Activated T-cell treated with anti-CD3 and anti-CD28 coated beads, Interleukin-2, amount 50 U/mL, for 48 hours (primary cell): ENCODE measurements around the gene GPR158.
"Not testable (repeated sequence)": the region's sequence is repeated elsewhere in the genome, so short reads cannot be mapped to it uniquely, and the experiment has no call there.

Source experiments
- DNase-seq, 2 experiments: peaks; one replicate each; pipeline ENCODE4 v3.0.0-alpha.2; 2020

The GPR158 gene

GRCh38 chr10:25308278-25308677 lies 133.5 kb downstream of the GPR158 start:
- DNase-seq = no peak

- DNase-seq = not testable (repeated sequence)
Observed at GRCh38 chr10:25317596-25318211, 142.9 kb downstream of the GPR158 start.

GRCh38 chr10:25327273-25327672 lies 152.5 kb downstream of the GPR158 start:
- DNase-seq = no peak

- DNase-seq = no peak
Observed at GRCh38 chr10:25328361-25328760, 153.6 kb downstream of the GPR158 start.

GRCh38 chr10:25329587-25329986 lies 154.8 kb downstream of the GPR158 start:
- not testable (repeated sequence) for DNase-seq

- no peak for DNase-seq
Observed at GRCh38 chr10:25334445-25334844, 159.6 kb downstream of the GPR158 start.

GRCh38 chr10:25336330-25336729 lies 161.5 kb downstream of the GPR158 start:
- no peak for DNase-seq

GRCh38 chr10:25338271-25338670 lies 163.5 kb downstream of the GPR158 start:
- no peak for DNase-seq

GRCh38 chr10:25339966-25340365 lies 165.2 kb downstream of the GPR158 start:
- DNase-seq = no peak

- no peak for DNase-seq
Observed at GRCh38 chr10:25349520-25349919, 174.7 kb downstream of the GPR158 start.

GRCh38 chr10:25356609-25357008 lies 181.8 kb downstream of the GPR158 start:
- DNase-seq = no peak

GRCh38 chr10:25357269-25357668 lies 182.5 kb downstream of the GPR158 start:
- DNase-seq = no peak

- DNase-seq = no peak
Observed at GRCh38 chr10:25382029-25382810, 207.4 kb downstream of the GPR158 start.

- DNase-seq = not testable (repeated sequence)
Observed at GRCh38 chr10:25382901-25383300, 208.1 kb downstream of the GPR158 start.

GRCh38 chr10:25383686-25384085 lies 208.9 kb downstream of the GPR158 start:
- DNase-seq = no peak

GRCh38 chr10:25384618-25385017 lies 209.8 kb downstream of the GPR158 start:
- DNase-seq = no peak

- DNase-seq = no peak
Observed at GRCh38 chr10:25388188-25388861, 213.5 kb downstream of the GPR158 start.

GRCh38 chr10:25388862-25389206 lies 214.0 kb downstream of the GPR158 start:
- no peak for DNase-seq

GRCh38 chr10:25390733-25391132 lies 215.9 kb downstream of the GPR158 start:
- DNase-seq = no peak

GRCh38 chr10:25392132-25392531 lies 217.3 kb downstream of the GPR158 start:
- no peak for DNase-seq

- no peak for DNase-seq
Observed at GRCh38 chr10:25393621-25394020, 218.8 kb downstream of the GPR158 start.

- no peak for DNase-seq
Observed at GRCh38 chr10:25398680-25399079, 223.9 kb downstream of the GPR158 start.

- no peak for DNase-seq
Observed at GRCh38 chr10:25405871-25406270, 231.1 kb downstream of the GPR158 start.

- no peak for DNase-seq
Observed at GRCh38 chr10:25417611-25418010, 242.8 kb downstream of the GPR158 start.
